NCI-H2081 treated with DMSO at 0.1 percent for 48 hours (cell line): Measurements from ENCODE around the gene EPN2.
"Not testable (repeated sequence)": the region's sequence is repeated elsewhere in the genome, so short reads cannot be mapped to it uniquely, and the experiment has no call there.

ENCODE experiments used
- DNase-seq: peaks from one replicate; lab custom pipeline; 2025; lab: John Stamatoyannopoulos, UW

The EPN2 gene

GRCh38 chr17:19345486-19346350 is 108.6 kb downstream of the EPN2 start:
- DNase-seq = no peak

GRCh38 chr17:19346351-19347255 is 109.4 kb downstream of the EPN2 start:
- no peak for DNase-seq

- DNase-seq = no peak
Measured at GRCh38 chr17:19347323-19348080, 110.3 kb downstream of the EPN2 start.

DNA sequence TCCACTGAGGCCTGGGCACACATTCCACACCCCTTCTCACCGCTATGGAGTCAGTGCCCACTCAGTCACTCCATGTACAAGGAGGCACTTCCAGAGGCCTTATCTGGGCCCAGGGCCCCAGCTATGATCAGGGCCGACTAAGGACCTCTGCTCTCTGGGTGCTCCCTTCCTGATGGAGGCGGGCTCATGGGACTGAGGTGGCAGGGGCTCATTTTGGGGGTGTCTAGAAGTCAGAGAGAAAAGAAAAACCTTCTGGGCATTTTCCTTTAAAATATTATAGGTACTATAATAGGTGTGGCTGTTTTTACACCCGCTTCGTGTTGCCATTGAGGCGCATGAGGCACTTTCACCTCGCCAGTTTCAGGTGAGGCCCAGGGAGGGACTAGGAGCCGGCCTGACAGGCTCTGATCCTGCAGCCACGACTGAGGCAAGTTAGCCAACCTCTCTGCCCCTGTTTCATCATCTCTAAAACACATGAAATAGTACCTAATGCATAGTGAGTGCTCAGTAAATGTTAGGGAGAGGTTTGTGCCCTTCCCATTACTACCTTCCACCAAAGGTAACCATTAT is 111.0 kb downstream of the EPN2 start:
- no peak for DNase-seq

DNA sequence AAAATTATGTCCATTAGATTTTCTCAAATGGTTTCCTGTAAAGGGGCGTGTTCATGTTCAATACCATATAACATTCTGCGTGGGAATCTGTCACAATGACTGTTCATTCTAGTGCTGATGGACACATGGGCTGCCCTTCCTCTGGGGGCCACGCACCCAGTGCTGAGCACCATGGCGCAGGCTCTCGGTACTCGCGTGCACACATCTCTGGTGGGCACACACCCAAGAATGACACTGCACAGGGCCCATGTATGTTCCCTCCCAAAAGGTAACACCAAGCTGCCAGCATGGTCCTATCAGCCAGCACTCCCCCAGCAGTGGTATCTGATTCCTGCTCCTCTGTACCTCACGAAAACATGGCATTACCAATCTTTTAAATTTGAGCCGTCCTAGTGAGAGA is 111.6 kb downstream of the EPN2 start:
- DNase-seq = no peak

- not testable (repeated sequence) for DNase-seq
Measured at GRCh38 chr17:19353401-19353800, 116.2 kb downstream of the EPN2 start.

DNA sequence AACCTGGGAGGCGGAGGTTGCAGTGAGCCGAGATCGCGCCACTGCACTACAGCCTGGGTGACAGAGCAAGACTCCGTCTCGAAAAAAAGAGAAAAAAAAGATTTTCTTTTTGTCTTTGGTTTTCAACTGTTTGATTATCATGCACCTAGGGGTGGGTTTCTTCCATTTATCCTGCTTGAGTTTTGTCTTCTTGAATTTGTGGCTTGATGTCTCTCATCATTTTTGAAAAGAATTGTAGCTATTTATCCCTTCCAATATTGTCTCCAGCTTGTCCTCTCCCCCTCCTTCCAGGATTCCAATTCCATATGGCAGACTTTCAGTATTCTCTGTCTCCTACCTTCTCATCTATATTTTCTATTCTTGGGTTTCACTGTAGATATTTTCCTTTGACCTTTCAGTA is 117.6 kb downstream of the EPN2 start:
- no peak for DNase-seq

DNA sequence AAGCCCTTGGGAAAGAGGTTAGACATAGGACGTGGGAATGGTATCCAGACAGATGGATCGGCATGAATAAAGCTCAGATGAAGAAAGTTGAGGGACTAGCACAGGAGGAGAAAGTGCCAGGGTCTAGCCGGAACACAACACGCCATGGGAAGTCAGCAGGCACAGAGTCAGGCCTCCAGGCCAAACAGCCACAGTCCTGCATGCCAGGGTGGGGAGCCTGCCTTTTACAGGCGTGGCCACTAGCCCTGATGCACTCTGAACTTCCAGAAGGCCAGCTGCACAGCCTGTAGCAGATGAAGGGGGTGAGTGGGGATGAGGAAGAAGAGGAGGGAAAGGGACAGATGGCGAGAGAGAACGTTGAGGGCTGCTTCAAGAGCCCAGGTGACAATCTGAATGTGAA is 120.2 kb downstream of the EPN2 start:
- DNase-seq = no peak

DNA sequence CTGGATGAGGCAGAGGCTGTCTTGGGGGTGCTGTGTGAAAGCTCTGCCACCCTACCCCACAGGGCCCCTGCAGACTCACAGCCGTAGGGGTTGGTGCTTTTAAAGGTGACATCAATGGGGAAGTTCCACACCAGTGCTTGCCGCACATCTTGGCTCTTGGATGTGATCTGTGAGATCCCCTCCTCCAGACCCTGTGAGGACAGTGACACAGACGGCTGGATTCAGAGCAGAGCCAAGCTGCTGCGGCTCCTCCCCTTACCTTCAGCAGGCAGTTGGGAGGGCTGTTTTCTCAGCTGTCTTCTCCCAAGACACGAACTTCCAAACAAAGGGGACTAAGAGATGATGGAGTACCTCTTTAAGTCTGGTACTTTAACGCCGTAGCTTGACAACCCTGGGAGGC is 120.6 kb downstream of the EPN2 start:
- DNase-seq = no peak

- no peak for DNase-seq
Measured at GRCh38 chr17:19359151-19359550, 122.0 kb downstream of the EPN2 start.

DNA sequence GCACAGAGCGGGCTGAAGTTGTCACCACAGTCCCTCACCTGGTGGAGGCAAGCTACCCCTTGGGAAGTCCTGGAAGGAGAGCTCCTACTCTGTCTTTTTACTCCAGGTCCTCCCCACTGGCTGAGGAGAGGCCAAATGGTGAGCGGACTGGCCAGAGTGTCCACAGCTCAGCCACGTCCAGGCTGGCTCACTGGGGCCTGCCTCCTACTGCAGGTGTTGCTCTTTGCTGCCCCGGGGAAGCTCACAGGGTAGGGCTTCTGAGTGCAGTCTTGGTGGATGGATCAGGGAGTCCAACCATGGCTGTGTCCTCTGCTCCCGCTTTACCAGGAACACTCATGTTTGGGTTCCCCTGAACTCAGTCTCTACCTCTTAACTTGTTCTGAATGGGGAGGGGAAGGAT is 122.7 kb downstream of the EPN2 start:
- no peak for DNase-seq

DNA sequence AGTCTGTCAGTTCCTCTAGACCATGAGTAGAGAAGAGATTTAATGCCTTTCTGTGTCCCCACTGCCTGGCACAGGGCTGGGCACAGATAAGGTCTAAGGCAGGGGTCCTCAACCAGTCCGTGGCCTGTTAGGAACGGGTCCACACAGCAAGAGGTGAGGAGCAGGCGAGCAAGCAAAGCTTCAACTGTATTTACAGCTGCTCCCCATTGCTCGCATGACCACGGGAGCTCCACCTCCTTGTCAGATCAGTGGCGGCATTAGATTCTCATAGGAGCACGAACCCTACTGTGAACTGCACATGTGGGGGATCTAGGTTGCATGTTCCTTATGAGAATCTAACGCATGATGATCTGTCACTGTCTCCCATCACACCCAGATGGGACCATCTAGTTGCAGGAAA is 123.6 kb downstream of the EPN2 start:
- DNase-seq = no peak

GRCh38 chr17:19361326-19361725 is 124.2 kb downstream of the EPN2 start:
- DNase-seq = no peak

DNA sequence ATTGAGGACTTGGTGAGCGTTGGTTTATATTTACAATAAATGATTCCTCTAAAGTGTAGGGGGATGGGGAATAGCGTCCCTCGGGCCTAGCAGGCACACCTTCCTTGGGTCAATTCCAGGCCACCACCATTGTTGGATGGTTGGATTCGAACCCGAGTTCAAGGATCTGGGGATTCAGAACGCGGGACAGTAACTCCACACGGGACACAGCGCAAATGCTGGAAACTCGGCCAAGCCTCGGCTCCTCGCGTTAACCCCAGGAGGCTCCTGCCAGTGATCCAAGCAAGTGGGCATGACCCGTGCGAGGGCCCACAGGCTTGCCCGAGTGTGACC is 124.7 kb downstream of the EPN2 start:
- DNase-seq = no peak

DNA sequence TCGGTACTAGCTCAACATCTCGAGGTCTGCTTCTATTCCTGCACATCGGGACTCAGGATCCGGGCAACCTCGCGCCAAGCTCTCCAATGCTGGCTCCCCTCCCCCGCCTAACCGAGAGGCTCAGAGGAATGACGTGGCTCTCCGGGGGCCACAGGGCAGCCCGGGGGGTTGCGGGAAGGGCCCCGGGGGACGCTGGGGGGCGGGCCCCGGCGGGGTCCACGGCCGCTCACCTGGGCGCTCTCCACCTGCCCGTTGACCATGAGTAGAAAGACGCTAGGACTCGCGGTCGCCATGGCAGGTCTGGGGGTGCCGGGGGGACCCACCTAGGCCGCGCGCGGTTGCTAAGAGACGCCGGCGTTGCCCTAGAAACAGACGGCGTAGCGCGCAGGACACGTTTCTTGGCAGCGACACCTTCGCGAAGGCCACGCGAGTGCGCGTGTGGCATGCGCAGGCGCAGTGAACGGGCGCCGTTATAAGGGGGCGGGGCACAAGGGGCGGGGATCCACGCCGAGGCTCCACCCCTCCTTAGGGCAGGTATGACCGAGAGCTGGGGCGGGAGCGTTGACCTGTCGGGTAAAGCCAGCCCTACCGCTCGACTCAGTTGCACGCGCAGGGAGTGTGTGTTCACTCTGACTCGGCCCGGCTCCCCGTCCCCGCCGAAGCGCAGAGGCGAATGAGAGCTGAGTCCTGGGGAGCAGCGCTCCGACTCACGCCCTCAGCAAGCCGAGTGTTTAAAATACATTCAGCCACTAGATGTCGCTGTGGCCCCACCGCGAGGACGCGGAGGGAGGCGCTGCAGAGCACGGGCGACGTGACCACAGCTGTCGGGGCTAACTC is 125.3 kb downstream of the EPN2 start, which contains the start of gene B9D1:
B9D1 (minus strand) TSS at position 447 of the 837 bp plus-strand sequence; CDS start at position 293, 154 bp downstream.
- DNase-seq = peak; percentile 50

DNA sequence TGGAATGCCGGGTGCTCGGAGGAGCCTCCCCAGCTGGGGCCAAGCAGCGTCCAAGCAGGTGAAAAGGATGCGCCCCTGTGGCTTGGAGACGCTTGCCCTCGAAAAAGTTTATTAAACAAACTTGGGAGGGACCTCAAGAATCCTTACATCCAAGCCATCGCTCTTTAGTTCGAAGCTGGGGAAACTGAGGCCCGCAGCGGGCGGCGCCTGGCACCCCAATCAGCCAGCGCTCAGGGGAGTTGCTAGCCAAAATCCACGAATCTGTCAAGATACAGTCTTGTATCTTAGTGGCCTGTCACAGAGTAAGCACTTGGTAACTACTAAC is 125.9 kb downstream of the EPN2 start:
- no peak for DNase-seq

- no peak for DNase-seq
Measured at GRCh38 chr17:19363460-19364035, 126.4 kb downstream of the EPN2 start.

GRCh38 chr17:19364699-19365498 is 127.7 kb downstream of the EPN2 start:
- no peak for DNase-seq

DNA sequence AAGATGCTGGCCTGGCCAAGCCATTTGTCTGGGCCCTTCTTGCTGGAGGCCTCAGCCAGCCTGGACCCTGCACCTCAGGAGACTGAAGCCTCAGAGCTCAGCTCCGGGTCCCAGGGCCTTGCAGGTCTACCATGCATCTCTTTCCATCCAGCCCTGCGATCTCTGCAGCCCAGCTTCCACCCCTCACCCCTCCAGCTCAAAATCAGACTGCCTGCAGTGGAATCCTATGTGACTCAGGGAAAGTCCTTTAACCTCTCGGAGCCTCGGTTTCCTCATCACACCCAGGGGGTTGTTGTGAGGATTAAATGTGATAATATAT is 128.3 kb downstream of the EPN2 start:
- no peak for DNase-seq
